HepG2 (cell line): Measurements from ENCODE around the gene BRS3.

Experiments
- ATF7 ChIP-seq, 2 experiments: fragments of 450-650 bp in 1 of 2; sonication (generic) in 1 of 2; formaldehyde crosslinking in 1 of 2; IDR thresholded peaks; 2 replicates each; pipeline versions ENCODE4 v1.4.0 to v1.6.1; 2016 to 2020; ENCODE audit warnings: antibody characterized with exemption in 1 of 2, mild to moderate bottlenecking in 1 of 2, missing genetic modification reagents in 1 of 2
- IKZF1 ChIP-seq: fragments of 450-650 bp; IDR thresholded peaks from 2 replicates; pipeline ENCODE4 v1.7.1; 2016
- POLR2A ChIP-seq, 2 experiments: IDR thresholded peaks; 2 replicates each; pipeline ENCODE4 v1.6.1; 2011; ENCODE audit warnings: low read depth in 2 of 2, low read length in 2 of 2, mild to moderate bottlenecking in 1 of 2, moderate library complexity in 1 of 2; ENCODE audit not compliant: insufficient read depth in 1 of 2
- PRDM15 ChIP-seq: sonication (generic); formaldehyde crosslinking; IDR thresholded peaks from 2 replicates; pipeline ENCODE4 v1.4.0; 2020; ENCODE audit warnings: missing genetic modification reagents
- RFX5 ChIP-seq: IDR thresholded peaks from 2 replicates; pipeline ENCODE4 v1.6.1; 2011; ENCODE audit warnings: low read depth, low read length, improper control_type of control experiment
- SP1 ChIP-seq, 2 experiments: fragments of 450-650 bp in 1 of 2; sonication (generic) in 1 of 2; formaldehyde crosslinking in 1 of 2; IDR thresholded peaks; 2 replicates each; pipeline versions ENCODE4 v1.4.0 to v1.6.1; 2016 to 2020; ENCODE audit warnings: missing genetic modification reagents in 1 of 2
- STAT5B ChIP-seq: sonication (generic); formaldehyde crosslinking; IDR thresholded peaks from 2 replicates; pipeline ENCODE4 v1.4.0; 2020; ENCODE audit warnings: missing genetic modification reagents
- TF ChIP-seq, protein P1 (sequence below): IDR thresholded peaks from 2 replicates; pipeline ENCODE4 v1.6.1; 2016
- TF ChIP-seq, protein P2 (sequence below): sonication (generic); formaldehyde crosslinking; IDR thresholded peaks from 2 replicates; pipeline ENCODE4 v1.5.0; 2020; ENCODE audit warnings: mild to moderate bottlenecking, missing genetic modification reagents, moderate library complexity
- TF ChIP-seq, protein P3 (sequence below): sonication (generic); formaldehyde crosslinking; IDR thresholded peaks from 2 replicates; pipeline ENCODE4 v1.5.0; 2020; ENCODE audit warnings: missing genetic modification reagents
- TF ChIP-seq, protein P4 (sequence below): sonication (generic); formaldehyde crosslinking; IDR thresholded peaks from 2 replicates; pipeline ENCODE4 v1.4.0; 2020; ENCODE audit warnings: mild to moderate bottlenecking, missing genetic modification reagents

- TF ChIP-seq, protein P1, sequence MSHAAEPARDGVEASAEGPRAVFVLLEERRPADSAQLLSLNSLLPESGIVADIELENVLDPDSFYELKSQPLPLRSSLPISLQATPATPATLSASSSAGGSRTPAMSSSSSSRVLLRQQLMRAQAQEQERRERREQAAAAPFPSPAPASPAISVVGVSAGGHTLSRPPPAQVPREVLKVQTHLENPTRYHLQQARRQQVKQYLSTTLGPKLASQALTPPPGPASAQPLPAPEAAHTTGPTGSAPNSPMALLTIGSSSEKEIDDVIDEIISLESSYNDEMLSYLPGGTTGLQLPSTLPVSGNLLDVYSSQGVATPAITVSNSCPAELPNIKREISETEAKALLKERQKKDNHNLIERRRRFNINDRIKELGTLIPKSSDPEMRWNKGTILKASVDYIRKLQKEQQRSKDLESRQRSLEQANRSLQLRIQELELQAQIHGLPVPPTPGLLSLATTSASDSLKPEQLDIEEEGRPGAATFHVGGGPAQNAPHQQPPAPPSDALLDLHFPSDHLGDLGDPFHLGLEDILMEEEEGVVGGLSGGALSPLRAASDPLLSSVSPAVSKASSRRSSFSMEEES (CRISPR knock-in tag), result no peak
- TF ChIP-seq, protein P2, sequence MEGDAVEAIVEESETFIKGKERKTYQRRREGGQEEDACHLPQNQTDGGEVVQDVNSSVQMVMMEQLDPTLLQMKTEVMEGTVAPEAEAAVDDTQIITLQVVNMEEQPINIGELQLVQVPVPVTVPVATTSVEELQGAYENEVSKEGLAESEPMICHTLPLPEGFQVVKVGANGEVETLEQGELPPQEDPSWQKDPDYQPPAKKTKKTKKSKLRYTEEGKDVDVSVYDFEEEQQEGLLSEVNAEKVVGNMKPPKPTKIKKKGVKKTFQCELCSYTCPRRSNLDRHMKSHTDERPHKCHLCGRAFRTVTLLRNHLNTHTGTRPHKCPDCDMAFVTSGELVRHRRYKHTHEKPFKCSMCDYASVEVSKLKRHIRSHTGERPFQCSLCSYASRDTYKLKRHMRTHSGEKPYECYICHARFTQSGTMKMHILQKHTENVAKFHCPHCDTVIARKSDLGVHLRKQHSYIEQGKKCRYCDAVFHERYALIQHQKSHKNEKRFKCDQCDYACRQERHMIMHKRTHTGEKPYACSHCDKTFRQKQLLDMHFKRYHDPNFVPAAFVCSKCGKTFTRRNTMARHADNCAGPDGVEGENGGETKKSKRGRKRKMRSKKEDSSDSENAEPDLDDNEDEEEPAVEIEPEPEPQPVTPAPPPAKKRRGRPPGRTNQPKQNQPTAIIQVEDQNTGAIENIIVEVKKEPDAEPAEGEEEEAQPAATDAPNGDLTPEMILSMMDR (CRISPR knock-in tag), result no peak
- TF ChIP-seq STAT5B (no peak), ATF7 (IDR thresholded peaks at IDR 0.05) (no peak), ATF7 (CRISPR knock-in tag; IDR thresholded peaks at IDR 0.05) (no peak), IKZF1 (no peak), POLR2A (IDR thresholded peaks at IDR 0.05; ENCODE audit: insufficient read depth in 1 of 2, low read depth in 2 of 2, low read length in 2 of 2) (no peak), PRDM15 (no peak), SP1 (IDR thresholded peaks at IDR 0.05) (no peak), SP1 (CRISPR knock-in tag; IDR thresholded peaks at IDR 0.05) (no peak), RFX5 (no peak)
- TF ChIP-seq, protein P3, sequence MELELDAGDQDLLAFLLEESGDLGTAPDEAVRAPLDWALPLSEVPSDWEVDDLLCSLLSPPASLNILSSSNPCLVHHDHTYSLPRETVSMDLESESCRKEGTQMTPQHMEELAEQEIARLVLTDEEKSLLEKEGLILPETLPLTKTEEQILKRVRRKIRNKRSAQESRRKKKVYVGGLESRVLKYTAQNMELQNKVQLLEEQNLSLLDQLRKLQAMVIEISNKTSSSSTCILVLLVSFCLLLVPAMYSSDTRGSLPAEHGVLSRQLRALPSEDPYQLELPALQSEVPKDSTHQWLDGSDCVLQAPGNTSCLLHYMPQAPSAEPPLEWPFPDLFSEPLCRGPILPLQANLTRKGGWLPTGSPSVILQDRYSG (CRISPR knock-in tag), result no peak
- TF ChIP-seq, protein P4, sequence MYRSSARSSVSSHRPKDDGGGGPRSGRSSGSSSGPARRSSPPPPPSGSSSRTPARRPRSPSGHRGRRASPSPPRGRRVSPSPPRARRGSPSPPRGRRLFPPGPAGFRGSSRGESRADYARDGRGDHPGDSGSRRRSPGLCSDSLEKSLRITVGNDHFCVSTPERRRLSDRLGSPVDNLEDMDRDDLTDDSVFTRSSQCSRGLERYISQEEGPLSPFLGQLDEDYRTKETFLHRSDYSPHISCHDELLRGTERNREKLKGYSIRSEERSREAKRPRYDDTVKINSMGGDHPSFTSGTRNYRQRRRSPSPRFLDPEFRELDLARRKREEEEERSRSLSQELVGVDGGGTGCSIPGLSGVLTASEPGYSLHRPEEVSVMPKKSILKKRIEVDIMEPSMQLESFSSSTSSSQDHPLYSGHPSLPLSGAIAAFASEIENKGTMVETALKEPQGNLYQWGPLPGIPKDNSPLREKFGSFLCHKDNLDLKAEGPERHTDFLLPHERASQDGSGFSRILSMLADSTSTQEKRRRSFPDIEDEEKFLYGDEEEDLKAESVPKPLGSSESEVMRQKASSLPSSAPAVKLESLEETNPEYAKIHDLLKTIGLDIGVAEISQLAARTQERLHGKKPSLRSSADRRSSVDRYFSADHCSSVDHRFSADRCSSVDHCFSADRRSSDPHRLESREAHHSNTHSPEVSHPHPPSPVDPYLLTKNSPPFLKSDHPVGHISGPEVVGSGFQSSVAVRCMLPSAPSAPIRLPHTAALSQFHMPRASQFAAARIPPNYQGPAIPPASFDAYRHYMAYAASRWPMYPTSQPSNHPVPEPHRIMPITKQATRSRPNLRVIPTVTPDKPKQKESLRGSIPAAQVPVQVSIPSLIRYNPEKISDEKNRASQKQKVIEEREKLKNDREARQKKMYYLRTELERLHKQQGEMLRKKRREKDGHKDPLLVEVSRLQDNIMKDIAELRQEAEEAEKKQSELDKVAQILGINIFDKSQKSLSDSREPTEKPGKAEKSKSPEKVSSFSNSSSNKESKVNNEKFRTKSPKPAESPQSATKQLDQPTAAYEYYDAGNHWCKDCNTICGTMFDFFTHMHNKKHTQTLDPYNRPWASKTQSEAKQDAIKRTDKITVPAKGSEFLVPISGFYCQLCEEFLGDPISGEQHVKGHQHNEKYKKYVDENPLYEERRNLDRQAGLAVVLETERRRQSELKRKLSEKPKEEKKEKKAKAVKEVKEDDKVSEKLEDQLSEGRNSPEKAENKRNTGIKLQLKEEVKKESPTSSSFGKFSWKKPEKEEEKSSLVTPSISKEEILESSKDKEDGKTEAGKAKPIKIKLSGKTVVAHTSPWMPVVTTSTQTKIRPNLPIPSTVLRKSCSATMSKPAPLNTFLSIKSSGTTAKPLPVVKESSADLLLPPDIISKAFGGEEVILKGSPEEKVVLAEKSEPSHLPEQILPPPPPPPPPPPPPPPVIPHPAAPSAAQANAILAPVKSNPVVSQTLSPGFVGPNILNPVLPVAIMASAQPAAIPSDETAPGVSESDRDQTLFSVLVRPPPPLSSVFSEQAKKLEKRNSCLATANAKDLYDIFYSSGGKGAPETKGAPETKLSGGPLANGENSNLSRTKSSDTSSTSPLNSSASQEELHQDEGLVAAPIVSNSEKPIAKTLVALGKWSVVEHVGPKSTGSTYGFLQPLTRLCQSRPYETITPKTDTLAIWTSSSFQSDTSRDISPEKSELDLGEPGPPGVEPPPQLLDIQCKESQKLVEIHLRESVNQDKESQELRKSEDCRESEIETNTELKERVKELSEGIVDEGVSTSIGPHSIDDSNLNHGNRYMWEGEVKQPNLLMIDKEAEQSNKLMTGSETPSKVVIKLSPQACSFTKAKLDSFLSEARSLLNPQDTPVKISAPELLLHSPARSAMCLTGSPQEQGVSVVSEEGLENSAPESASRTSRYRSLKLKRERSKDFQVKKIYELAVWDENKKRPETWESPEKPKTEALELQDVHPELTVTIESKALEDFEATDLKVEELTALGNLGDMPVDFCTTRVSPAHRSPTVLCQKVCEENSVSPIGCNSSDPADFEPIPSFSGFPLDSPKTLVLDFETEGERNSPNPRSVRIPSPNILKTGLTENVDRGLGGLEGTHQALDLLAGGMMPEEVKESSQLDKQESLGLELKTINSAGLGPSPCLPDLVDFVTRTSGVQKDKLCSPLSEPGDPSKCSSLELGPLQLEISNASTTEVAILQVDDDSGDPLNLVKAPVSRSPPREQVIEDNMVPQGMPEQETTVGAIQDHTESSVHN (CRISPR knock-in tag), result no peak
Observed at GRCh38 chrX:136488706-136489105, 959 bp downstream of the BRS3 start.
